Occipital lobe (tissue), 2 donors: Measurements from ENCODE around the gene GLIPR2. TPM values are rescaled to one million over a fixed set of nuclear protein-coding genes. Genes with fewer than 3 reads are reported as not detected.
"Not testable (repeated sequence)": the region's sequence is repeated elsewhere in the genome, so short reads cannot be mapped to it uniquely, and the experiment has no call there.

Source experiments
- DNase-seq: peaks from one replicate; lab custom pipeline; 2025; lab: John Stamatoyannopoulos, UW
- total RNA-seq: library from RNA; depleted of rRNA; stranded (reverse); fragments of >200 nt; gene quantifications from one replicate; pipeline ENCODE4 v1.2.3, GENCODE V29; 2014

GLIPR2 gene
- total RNA-seq, 1 donor from 2014 or later = 9.2 TPM

GRCh38 chr9:36163049-36163785, 26.7 kb downstream of the GLIPR2 start:
- peak; percentile 42 for DNase-seq

DNA sequence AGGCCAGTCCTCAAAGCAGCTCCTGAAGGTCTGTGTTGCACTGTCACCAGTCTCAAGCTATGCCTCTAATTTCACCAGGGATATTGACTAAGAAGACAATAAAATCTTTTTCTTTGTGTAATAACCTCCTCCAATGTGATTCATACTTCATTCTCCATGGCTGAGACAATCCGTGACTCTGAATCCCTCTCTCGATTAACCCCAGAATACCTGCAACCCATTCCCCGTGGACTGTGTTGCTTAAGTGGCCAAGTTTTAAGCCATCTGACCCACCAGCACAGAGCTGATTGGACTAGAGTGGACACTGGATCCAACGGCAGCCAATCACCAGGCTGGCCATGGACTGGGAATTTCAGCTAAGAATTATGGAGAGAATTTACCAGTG, 27.2 kb downstream of the GLIPR2 start:
- DNase-seq = no peak

GRCh38 chr9:36164372-36164771, 27.8 kb downstream of the GLIPR2 start:
- no peak for DNase-seq

- DNase-seq = no peak
Observed at GRCh38 chr9:36164989-36165388, 28.5 kb downstream of the GLIPR2 start.

- DNase-seq = no peak
Observed at GRCh38 chr9:36165826-36166167, 29.3 kb downstream of the GLIPR2 start.

DNA sequence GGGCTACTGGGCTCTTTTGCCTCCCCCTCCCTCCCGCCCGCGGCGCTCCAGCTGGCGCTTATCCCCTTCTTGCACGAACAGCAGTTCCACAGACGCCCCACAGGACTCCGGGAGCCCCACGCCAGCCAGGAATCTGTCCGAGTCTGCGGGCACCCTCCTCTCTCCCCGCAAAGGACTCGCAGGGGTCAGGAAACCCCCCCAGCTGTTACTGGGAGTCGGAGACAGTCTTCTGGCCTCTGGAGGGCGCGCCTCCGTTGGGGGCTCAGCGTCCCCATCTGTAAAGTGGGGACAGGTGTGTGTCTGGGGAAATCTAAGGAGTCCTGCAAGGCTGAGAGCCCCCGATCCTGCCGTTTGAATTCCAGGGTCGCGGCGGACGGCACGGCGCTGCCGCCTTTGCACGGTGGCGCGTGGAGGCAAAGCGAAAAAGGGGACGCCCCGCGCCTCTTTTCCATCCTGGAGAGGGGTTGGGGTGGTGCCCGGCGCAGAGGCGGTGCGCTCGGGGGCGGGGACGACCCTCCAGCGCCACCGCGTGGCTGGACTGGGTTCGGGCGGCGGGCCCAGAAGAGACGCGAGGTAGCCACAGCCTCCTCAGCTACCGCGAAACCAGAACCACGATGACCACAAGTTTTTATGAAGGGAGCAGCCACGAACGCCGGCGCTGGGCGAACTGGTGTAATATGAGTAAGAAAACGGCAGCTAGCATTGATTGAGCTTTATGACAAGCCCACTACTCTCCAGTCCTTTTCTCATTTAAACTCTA, 29.8 kb downstream of the GLIPR2 start:
- DNase-seq = peak; percentile 70

DNA sequence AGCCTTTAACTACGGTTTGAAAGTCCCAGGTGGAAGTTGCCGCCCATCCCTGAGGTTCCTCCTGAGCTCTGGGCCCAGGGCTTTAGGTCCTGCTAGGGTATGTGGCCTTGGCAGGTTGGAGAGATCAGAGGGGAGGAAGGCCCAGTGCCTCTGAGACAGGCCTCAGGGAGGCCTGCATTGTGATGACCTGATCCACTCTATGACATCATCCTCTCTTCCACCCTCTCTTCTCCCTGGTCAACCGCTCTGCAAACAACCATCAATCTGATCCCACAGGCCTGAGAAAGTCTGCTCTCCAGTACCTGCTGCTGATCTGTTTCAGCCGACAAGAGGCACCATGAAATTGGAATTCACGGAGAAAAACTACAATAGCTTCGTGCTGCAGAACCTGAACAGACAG, 32.6 kb downstream of the GLIPR2 start, which contains the start of gene CCIN:
TSS of gene CCIN (plus strand) at position 223 of the 400 bp plus-strand sequence. CDS start at position 338, 115 bp downstream.
- no peak for DNase-seq

GRCh38 chr9:36169708-36170107, 33.2 kb downstream of the GLIPR2 start:
- no peak for DNase-seq

DNA sequence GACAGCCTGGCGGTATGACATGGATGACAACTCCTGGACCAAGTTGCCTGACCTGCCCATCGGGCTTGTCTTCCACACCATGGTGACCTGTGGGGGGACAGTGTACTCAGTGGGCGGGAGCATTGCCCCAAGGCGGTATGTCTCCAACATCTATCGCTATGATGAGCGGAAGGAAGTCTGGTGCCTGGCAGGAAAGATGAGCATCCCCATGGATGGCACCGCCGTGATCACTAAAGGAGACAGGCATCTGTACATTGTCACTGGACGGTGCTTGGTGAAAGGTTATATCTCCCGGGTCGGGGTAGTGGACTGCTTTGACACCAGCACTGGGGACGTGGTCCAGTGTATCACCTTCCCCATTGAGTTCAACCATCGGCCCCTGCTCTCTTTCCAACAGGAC, 34.0 kb downstream of the GLIPR2 start:
- DNase-seq = no peak

- DNase-seq = no peak
Observed at GRCh38 chr9:36173861-36174260, 37.3 kb downstream of the GLIPR2 start.

DNA sequence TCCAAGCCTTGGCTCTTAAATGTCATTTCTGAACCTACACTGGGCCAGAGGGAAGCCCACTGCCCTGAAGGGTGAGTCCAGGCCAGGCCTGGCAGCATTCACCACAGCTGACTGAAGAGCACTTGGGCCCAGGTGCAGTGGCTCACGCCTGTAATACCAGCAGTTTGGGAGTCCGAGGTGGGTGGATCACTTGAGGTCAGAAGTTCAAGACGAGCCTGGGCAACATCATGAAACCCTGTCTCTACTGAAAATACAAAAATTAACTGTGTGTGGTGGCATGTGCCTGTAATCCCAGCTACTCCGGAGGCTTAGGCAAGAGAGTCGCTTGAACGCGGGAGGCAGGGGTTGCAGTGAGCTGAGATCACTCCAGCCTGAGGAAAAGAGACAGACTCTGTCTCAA, 37.7 kb downstream of the GLIPR2 start:
- no peak for DNase-seq

DNA sequence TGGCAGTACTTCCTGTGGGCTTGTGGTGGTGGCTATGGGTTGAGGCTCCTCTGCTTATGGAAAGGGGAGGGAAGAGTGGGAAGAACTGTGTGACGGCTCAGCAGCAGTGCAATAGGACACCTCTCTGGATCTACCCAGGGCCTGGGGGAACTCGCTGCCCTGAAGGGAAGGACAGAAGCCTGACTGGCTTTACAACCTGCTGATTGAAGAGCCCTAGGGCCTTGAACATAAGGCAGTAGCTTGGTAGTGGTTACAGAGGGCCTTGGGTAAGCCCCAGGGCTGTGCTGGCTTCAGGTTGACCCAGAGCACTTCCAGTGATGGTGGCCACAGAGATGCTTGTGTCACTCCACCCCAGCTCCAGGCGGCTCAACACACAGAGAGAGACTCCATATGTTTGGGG, 38.2 kb downstream of the GLIPR2 start:
- DNase-seq = no peak

- not testable (repeated sequence) for DNase-seq
Observed at GRCh38 chr9:36175209-36175608, 38.7 kb downstream of the GLIPR2 start.

DNA sequence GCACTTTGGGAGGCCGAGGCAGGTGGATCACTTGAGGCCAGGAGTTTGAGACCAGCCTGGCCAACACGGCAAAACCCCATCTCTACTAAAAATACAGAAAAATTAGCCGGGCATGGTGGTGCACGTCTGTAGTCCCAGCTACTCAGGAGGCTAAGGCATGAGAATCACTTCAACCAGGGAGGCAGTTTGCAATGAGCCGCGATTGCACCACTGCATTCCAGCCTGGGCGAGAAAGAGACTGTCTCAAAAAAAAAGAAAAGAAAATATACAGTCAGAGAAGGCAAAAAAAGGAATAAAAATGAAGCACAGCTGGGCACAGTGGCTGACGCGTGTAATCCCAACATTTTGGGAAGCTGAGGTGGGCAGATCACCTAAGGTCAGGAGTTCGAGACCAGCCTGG, 40.0 kb downstream of the GLIPR2 start:
- not testable (repeated sequence) for DNase-seq

- no peak for DNase-seq
Observed at GRCh38 chr9:36177571-36177970, 41.0 kb downstream of the GLIPR2 start.

GRCh38 chr9:36180243-36180642, 43.7 kb downstream of the GLIPR2 start:
- DNase-seq = not testable (repeated sequence)

- DNase-seq = no peak
Observed at GRCh38 chr9:36187414-36187813, 50.9 kb downstream of the GLIPR2 start.

DNA sequence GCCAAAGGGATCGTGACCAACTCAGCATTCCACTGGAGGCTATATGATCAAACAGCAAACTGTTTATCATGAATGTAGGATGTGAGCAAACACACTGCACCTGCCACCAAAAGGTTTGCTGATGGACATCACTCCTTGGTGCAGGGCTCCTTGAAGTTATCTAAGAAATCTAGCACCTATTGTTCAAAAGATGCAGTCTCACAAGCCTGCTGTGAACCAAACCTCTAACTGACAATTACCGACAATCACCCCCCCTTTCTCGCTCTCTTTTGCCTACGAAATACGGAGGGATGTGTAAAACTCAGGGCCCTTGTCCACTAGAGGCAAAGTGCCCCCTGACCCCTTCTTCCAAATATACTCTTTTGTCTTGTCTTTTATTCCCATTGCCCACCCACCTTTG, 51.7 kb downstream of the GLIPR2 start:
- no peak for DNase-seq

- DNase-seq = no peak
Observed at GRCh38 chr9:36189976-36190375, 53.4 kb downstream of the GLIPR2 start.

DNA sequence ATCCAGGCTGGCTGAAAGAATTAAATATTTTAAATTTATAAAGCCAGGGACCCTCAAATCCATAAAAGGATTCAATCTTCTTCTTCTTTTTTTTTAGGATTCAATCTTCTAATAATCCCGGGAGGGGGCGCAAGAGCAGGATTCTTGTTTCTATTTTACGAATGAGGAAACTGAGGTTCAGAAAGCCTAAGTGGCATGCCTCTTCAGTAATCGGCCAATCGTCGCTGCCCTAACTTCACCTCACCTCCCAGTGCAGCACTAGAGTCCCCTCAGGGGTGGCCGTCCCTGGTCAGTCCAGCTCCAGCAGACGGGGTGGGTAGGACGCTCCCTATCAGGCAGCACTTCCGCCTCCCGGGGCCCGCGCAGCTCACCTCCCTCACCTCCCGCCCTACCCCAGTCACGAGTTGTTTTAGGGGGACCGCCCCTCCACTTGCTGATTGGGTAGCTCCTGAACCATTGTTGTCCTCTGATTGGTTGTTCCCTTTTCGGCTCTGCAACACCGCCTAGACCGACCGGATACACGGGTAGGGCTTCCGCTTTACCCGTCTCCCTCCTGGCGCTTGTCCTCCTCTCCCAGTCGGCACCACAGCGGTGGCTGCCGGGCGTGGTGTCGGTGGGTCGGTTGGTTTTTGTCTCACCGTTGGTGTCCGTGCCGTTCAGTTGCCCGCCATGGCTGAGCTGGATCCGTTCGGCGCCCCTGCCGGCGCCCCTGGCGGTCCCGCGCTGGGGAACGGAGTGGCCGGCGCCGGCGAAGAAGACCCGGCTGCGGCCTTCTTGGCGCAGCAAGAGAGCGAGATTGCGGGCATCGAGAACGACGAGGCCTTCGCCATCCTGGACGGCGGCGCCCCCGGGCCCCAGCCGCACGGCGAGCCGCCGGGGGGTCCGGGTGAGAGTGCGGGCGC, 54.1 kb downstream of the GLIPR2 start, which contains the start of gene CLTA:
TSS of gene CLTA (plus strand) at position 534 of the 902 bp plus-strand sequence. CDS start at position 670, 136 bp downstream.
- DNase-seq = peak; percentile 98

GRCh38 chr9:36191290-36191645, 54.7 kb downstream of the GLIPR2 start:
- no peak for DNase-seq

- no peak for DNase-seq
Observed at GRCh38 chr9:36191686-36192085, 55.2 kb downstream of the GLIPR2 start.
